HUES48 (cell line): ENCODE results near the gene NKAIN4.

ENCODE experiments used
- H3K27ac ChIP-seq: one replicate; pipeline ENCODE4 v1.7.0; 2013; ENCODE audit warnings: low read depth, low read length, inconsistent platforms
- H3K27me3 ChIP-seq: 2 replicates; pipeline ENCODE4 v1.6.1; 2013; ENCODE audit warnings: mild to moderate bottlenecking, low read length; ENCODE audit not compliant: control insufficient read depth, insufficient read depth
- H3K36me3 ChIP-seq: 2 replicates; pipeline ENCODE4 v1.6.1; 2013; ENCODE audit warnings: low read length; ENCODE audit not compliant: control insufficient read depth, insufficient read depth
- H3K4me1 ChIP-seq: 2 replicates; pipeline ENCODE4 v1.6.1; 2013; ENCODE audit warnings: mild to moderate bottlenecking, low read length; ENCODE audit not compliant: control insufficient read depth, insufficient read depth
- H3K4me3 ChIP-seq: 2 replicates; pipeline ENCODE4 v1.5.1; 2013; ENCODE audit warnings: mild to moderate bottlenecking, low read depth, low read length
- H3K9ac ChIP-seq: 2 replicates; pipeline ENCODE4 v1.6.1; 2013; ENCODE audit warnings: mild to moderate bottlenecking, low read depth, low read length, moderate library complexity
- H3K9me3 ChIP-seq: 2 replicates; pipeline ENCODE4 v1.6.1; 2013; ENCODE audit warnings: low read length; ENCODE audit not compliant: control insufficient read depth, insufficient read depth

NKAIN4 gene

GRCh38 chr20:63202021-63202420 is 52.2 kb downstream of the NKAIN4 start:
- H3K4me3 ChIP-seq: no peak overlapping the region
- 0 out of 2 replicates have a peak, but pooled peaks cover 4% of the 10 kb centered on the region for H3K4me1 ChIP-seq
- no peaks in the 10 kb centered on the region for H3K27me3 ChIP-seq
- H3K9me3 ChIP-seq: no peaks in the 10 kb centered on the region
- no peak overlapping the region for H3K9ac ChIP-seq
- H3K27ac ChIP-seq: no peak overlapping the region
- peaks cover 75% of the 10 kb centered on the region for H3K36me3 ChIP-seq

- peaks cover 68% of the 10 kb centered on the region for H3K36me3 ChIP-seq
- H3K9ac ChIP-seq: no peak overlapping the region
- H3K4me1 ChIP-seq: 0 out of 2 replicates have a peak, but pooled peaks cover 4% of the 10 kb centered on the region
- no peaks in the 10 kb centered on the region for H3K27me3 ChIP-seq
- no peak overlapping the region for H3K27ac ChIP-seq
- no peak overlapping the region for H3K4me3 ChIP-seq
- H3K9me3 ChIP-seq: no peaks in the 10 kb centered on the region
Measured at GRCh38 chr20:63198606-63199005, 55.7 kb downstream of the NKAIN4 start.

GRCh38 chr20:63196768-63197470 is 57.3 kb downstream of the NKAIN4 start:
- H3K9me3 ChIP-seq: no peaks in the 10 kb centered on the region
- no peak overlapping the region for H3K9ac ChIP-seq
- H3K27ac ChIP-seq: no peak overlapping the region
- peaks cover 51% of the 10 kb centered on the region for H3K36me3 ChIP-seq
- H3K4me3 ChIP-seq: no peak overlapping the region
- no peaks in the 10 kb centered on the region for H3K27me3 ChIP-seq
- H3K4me1 ChIP-seq: 0 out of 2 replicates have a peak, but pooled peaks cover 4% of the 10 kb centered on the region

GRCh38 chr20:63194797-63195173 is 59.5 kb downstream of the NKAIN4 start:
- Histone ChIP-seq H3K9ac (no peak overlapping the region), H3K4me3 (no peak overlapping the region), H3K27ac (no peak overlapping the region), H3K9me3 (no peaks in the 10 kb centered on the region), H3K4me1 (0 out of 2 replicates have a peak, but pooled peaks cover 4% of the 10 kb centered on the region), H3K27me3 (no peaks in the 10 kb centered on the region), H3K36me3 (peaks cover 35% of the 10 kb centered on the region)

GRCh38 chr20:63194007-63194796 is 60.1 kb downstream of the NKAIN4 start:
- no peak overlapping the region for H3K9ac ChIP-seq
- no peaks in the 10 kb centered on the region for H3K27me3 ChIP-seq
- no peaks in the 10 kb centered on the region for H3K9me3 ChIP-seq
- H3K4me1 ChIP-seq: 0 out of 2 replicates have a peak, but pooled peaks cover 4% of the 10 kb centered on the region
- H3K4me3 ChIP-seq: no peak overlapping the region
- no peak overlapping the region for H3K27ac ChIP-seq
- peaks cover 35% of the 10 kb centered on the region for H3K36me3 ChIP-seq

GRCh38 chr20:63192721-63193120 is 61.5 kb downstream of the NKAIN4 start:
- Histone ChIP-seq H3K9ac (no peak overlapping the region), H3K9me3 (no peaks in the 10 kb centered on the region), H3K27me3 (no peaks in the 10 kb centered on the region), H3K27ac (no peak overlapping the region), H3K4me3 (no peak overlapping the region), H3K4me1 (0 out of 2 replicates have a peak, but pooled peaks cover 4% of the 10 kb centered on the region), H3K36me3 (peaks cover 31% of the 10 kb centered on the region)

GRCh38 chr20:63191400-63191799 is 62.9 kb downstream of the NKAIN4 start:
- Histone ChIP-seq H3K9me3 (no peaks in the 10 kb centered on the region), H3K36me3 (peaks cover 18% of the 10 kb centered on the region), H3K9ac (no peak overlapping the region), H3K4me1 (no peaks in the 10 kb centered on the region), H3K4me3 (no peak overlapping the region), H3K27ac (no peak overlapping the region), H3K27me3 (no peaks in the 10 kb centered on the region)

GRCh38 chr20:63190828-63191227 is 63.4 kb downstream of the NKAIN4 start:
- H3K9me3 ChIP-seq: no peaks in the 10 kb centered on the region
- H3K27me3 ChIP-seq: no peaks in the 10 kb centered on the region
- no peak overlapping the region for H3K27ac ChIP-seq
- no peak overlapping the region for H3K4me3 ChIP-seq
- H3K4me1 ChIP-seq: no peaks in the 10 kb centered on the region
- H3K9ac ChIP-seq: no peak overlapping the region
- H3K36me3 ChIP-seq: peaks cover 12% of the 10 kb centered on the region
